K562 (cell line): Measurements from ENCODE around the gene IBA57. TPM values are rescaled to one million over a fixed set of nuclear protein-coding genes. Genes with fewer than 3 reads are reported as not detected.

Experiments
- ATAC-seq: fragments of 200-7000 bp; cut with Tn5 transposase; 3 replicates; pipeline ENCODE4 v1.9.1; 2020; ENCODE audit warnings: moderate library complexity
- BruUV-seq: library from RNA; stranded (reverse); fragments of 400-500 nt; replicated peaks from 2 replicates; lab custom pipeline; 2021; lab: Mats Ljungman, UMichigan
- CTCF ChIA-PET: fragments of 300-600 bp; formaldehyde crosslinking; extraction: SDS; loops from one replicate; lab custom pipeline; 2021; ENCODE audit warnings: low intra/inter-chr PET ratio; lab: Yijun Ruan, JAX
- POLR2A ChIA-PET: fragments of 300-600, 350-650 bp; sonication (Branson Sonifier 250); formaldehyde crosslinking; extraction: SDS; loops from one replicate; lab custom pipeline; 2021; ENCODE audit warnings: antibody characterized with exemption, inconsistent platforms; lab: Yijun Ruan, JAX
- DNase-seq, 4 experiments: peaks; one replicate each; pipeline versions ENCODE4 v3.0.0 to v3.0.0-alpha.2; 2011 to 2018; ENCODE audit warnings: low spot score in 3 of 4, mixed read lengths in 3 of 4; ENCODE audit errors: extremely low read depth in 1 of 4
- FAIRE-seq: peaks from 2 replicates; lab custom pipeline; 2011; peaks lifted over from hg19 to GRCh38; lab: Jason Lieb, UNC
- H2AFZ ChIP-seq: 2 replicates; pipeline ENCODE4 v1.6.0; 2011; ENCODE audit warnings: low read depth, low read length, control low read depth, inconsistent platforms
- H3K27ac ChIP-seq: fragments of 200-600 bp; 3 replicates; pipeline ENCODE4 v1.8.0; 2011; ENCODE audit warnings: low read depth, mild to moderate bottlenecking, control low read depth, inconsistent platforms, low read length, moderate library complexity, mixed read lengths; ENCODE audit errors: extremely low read depth
- H3K27me3 ChIP-seq, 2 experiments: fragments of 300-600 bp in 1 of 2; 2 replicates in 1 of 2; 3 replicates in 1 of 2; pipeline versions ENCODE4 v1.6.0 to v1.8.0; 2011; ENCODE audit warnings: inconsistent platforms in 2 of 2, low read length in 2 of 2, mild to moderate bottlenecking in 1 of 2, mixed read lengths in 1 of 2, moderate library complexity in 1 of 2; ENCODE audit not compliant: control insufficient read depth in 2 of 2, insufficient read depth in 2 of 2
- H3K36me3 ChIP-seq: fragments of 300-600 bp; 3 replicates; pipeline ENCODE4 v1.8.0; 2011; ENCODE audit warnings: mild to moderate bottlenecking, low read length, inconsistent platforms; ENCODE audit not compliant: control insufficient read depth, insufficient read depth
- H3K4me1 ChIP-seq, 2 experiments: fragments of 200-600 bp in 1 of 2; replicated peaks in 1 of 2; 2 replicates in 1 of 2; 3 replicates in 1 of 2; pipeline versions ENCODE4 v1.5.1 to v1.8.0; 2011; ENCODE audit warnings: inconsistent platforms in 2 of 2, low read length in 2 of 2, mild to moderate bottlenecking in 1 of 2, mixed read lengths in 1 of 2, moderate library complexity in 1 of 2; ENCODE audit not compliant: control insufficient read depth in 2 of 2, insufficient read depth in 2 of 2
- H3K4me2 ChIP-seq: 2 replicates; pipeline ENCODE4 v1.6.1; 2011; ENCODE audit warnings: low read length, control low read depth, inconsistent platforms, mixed read lengths; ENCODE audit not compliant: insufficient read depth
- H3K4me3 ChIP-seq: fragments of 200-600 bp; sonication (generic), shearing (Covaris generic); 2 replicates; pipeline ENCODE4 v1.5.1; 2016; ENCODE audit warnings: control low read depth, inconsistent platforms
- H3K79me2 ChIP-seq: fragments of 200-600 bp; 3 replicates; pipeline ENCODE4 v1.8.0; 2011; ENCODE audit warnings: low read length, inconsistent platforms; ENCODE audit not compliant: control insufficient read depth, insufficient read depth
- H3K9ac ChIP-seq, 2 experiments: 2 replicates each; pipeline versions ENCODE4 v1.6.0 to v1.6.1; 2011; ENCODE audit warnings: low read depth in 2 of 2, low read length in 2 of 2, control low read depth in 1 of 2, inconsistent platforms in 1 of 2, mild to moderate bottlenecking in 1 of 2, mixed read lengths in 1 of 2; ENCODE audit not compliant: insufficient read depth in 1 of 2
- H3K9me1 ChIP-seq: one replicate; pipeline ENCODE4 v1.6.0; 2011; ENCODE audit warnings: inconsistent platforms, mild to moderate bottlenecking, low read length, moderate library complexity; ENCODE audit not compliant: control insufficient read depth, insufficient read depth
- H3K9me3 ChIP-seq: replicated peaks from 2 replicates; pipeline ENCODE4 v1.5.1; 2011; ENCODE audit warnings: low read depth, low read length, inconsistent platforms; ENCODE audit not compliant: control insufficient read depth, insufficient read depth
- H4K20me1 ChIP-seq: replicated peaks from 2 replicates; pipeline ENCODE4 v1.6.1; 2011; ENCODE audit warnings: low read length, inconsistent platforms, mixed read lengths; ENCODE audit not compliant: control insufficient read depth, insufficient read depth
- CHD2 ChIP-seq: IDR thresholded peaks from 2 replicates; pipeline ENCODE4 v1.6.1; 2011; ENCODE audit warnings: low read depth, low read length
- EP400 ChIP-seq: fragments of 450-650 bp; IDR thresholded peaks from 2 replicates; pipeline ENCODE4 v1.6.1; 2017; ENCODE audit warnings: antibody characterized with exemption, mild to moderate bottlenecking, moderate library complexity
- GTF2E2 ChIP-seq: fragments of 200-800 bp; sonication (Bioruptor generic); IDR thresholded peaks from 2 replicates; pipeline ENCODE4 v1.6.1; 2016; ENCODE audit warnings: missing genetic modification characterization, missing compliant biosample characterization
- IRF2 ChIP-seq: sonication (generic); formaldehyde crosslinking; IDR thresholded peaks from 2 replicates; pipeline ENCODE4 v1.8.1; 2022; ENCODE audit warnings: mild to moderate bottlenecking, missing genetic modification reagents
- KDM1A ChIP-seq, 2 experiments: fragments of 450-650 bp; IDR thresholded peaks; 2 replicates each; pipeline ENCODE4 v1.6.1; 2016; ENCODE audit warnings: mild to moderate bottlenecking in 2 of 2
- SMAD4 ChIP-seq: fragments of 250-450 bp; sonication (Bioruptor Pico); conservative IDR thresholded peaks from 2 replicates; pipeline ENCODE4 v1.8.0; 2021; ENCODE audit warnings: inconsistent platforms, mild to moderate bottlenecking, moderate library complexity
- ZBTB12 ChIP-seq: fragments of 250-450 bp; sonication (Bioruptor Pico); IDR thresholded peaks from 2 replicates; pipeline ENCODE4 v1.4.0; 2020
- WGBS: fragments of 100-300 bp; shearing (Covaris generic); methylation state at CpG from one replicate; pipeline ENCODE4 v1.1.6; 2016; ENCODE audit warnings: low coverage, mixed read lengths; ENCODE audit not compliant: insufficient coverage; ENCODE audit errors: missing lambda C conversion rate; 5-methylcytosine and 5-hydroxymethylcytosine counted together
- in situ Hi-C: fragments of 300-500 bp; cut with MboI; formaldehyde crosslinking; loops from 4 replicates; pipeline ENCODE4 v1.15.0; 2018; ENCODE audit warnings: inconsistent platforms, mixed read lengths
- intact Hi-C: fragments of 100-400 bp; cut with micrococcal nuclease; formaldehyde crosslinking; loops from 2 replicates; pipeline ENCODE4 v1.14.2; 2022
- polyA plus RNA-seq, 8 experiments: library from polyadenylated mRNA; depleted of rRNA in 4 of 8; stranded (reverse) in 5 of 8; unstranded in 3 of 8; fragments of >200 nt; fragmentation: Nextera tagmentation in 2 of 8; fragmentation: Illumina TruSeq in 1 of 8; extraction: Ambion mirVana in 2 of 8; extraction: Trizol in 1 of 8; gene quantifications; 2 replicates each; pipeline versions ENCODE4 v1.2.1 to v1.2.3, GENCODE V29; 2011 to 2014; ENCODE audit warnings: inconsistent platforms in 1 of 8, missing spikeins in 1 of 8
- total RNA-seq, 7 experiments: library from RNA; depleted of rRNA in 6 of 7; stranded (reverse); fragments of >200 nt in 6 of 7; fragmentation: Illumina TruSeq in 2 of 7; extraction: Trizol in 2 of 7; gene quantifications; 2 replicates each; pipeline versions ENCODE4 v1.2.1 to v1.2.3, GENCODE V29; 2011 to 2021; ENCODE audit warnings: low replicate concordance in 1 of 7

Gene IBA57
- total and polyA plus RNA-seq, 9 of the 15 experiments (the other 6 are each of a cell fraction or from before 2014, with no cell fraction given), result 0.77 to 15.5 (median 2.7) TPM

DNA sequence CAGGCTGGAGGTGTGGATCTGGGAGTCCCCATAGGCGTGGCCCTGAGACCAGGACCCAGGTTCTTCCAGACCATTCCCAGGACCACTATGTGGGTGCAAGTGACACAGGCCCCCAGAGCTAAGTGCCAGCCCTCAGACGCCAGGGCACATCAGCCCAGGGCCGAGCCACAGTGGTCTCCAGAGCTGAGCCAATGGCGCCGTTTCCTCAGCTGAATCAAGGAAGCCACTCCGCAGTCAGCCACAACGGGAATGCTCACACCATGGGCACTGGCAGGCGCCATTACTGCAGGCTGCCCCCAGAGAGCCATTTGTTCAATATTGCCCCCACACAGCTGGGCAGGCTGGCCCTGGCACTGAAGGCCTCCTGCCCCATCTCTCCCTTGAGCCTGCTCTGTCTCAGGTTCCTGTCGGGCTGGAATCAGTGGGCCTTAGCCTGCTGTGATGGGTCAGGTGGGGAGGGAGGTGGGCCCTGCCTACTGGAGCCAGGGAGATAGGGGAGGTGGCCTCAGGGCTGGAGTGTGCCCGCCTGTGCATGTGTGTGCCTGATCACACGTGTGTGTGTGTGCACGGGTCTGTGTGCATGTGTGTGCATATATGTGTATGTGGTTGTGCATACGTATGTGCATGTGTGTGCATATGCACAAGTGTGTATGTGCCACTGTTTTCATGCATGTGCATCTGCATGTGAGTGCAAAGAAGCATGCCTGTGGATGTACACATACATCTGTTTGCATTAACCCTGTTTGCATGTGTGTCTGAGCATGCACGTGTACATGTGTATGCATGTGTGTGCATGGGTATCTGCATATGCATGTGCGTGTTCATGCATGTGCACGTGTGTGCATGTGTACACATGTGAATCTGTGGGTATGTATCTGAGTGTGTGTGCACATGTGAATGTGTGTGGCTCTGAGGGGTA, 9.7 kb upstream of the IBA57 start (continued):
- peak in 1 of 2 experiments; percentile 87; a peak in 1 of 4 replicates for TF ChIP-seq KDM1A (IDR thresholded peaks at IDR 0.05)
- TF ChIP-seq IRF2 (CRISPR knock-in tag), result 0 out of 2 replicates have a peak, but pooled peaks have one; percentile 33
- no peak for TF ChIP-seq SMAD4
- TF ChIP-seq, all 486 proteins: peak for 3

- Histone ChIP-seq H3K79me2 (no peaks in the 10 kb centered on the region), H4K20me1 (no peaks in the 10 kb centered on the region; the same call in none of the 2 replicates), H3K4me2 (no peak overlapping the region), H3K4me1 (peaks cover 0 to 57% of the 10 kb centered on the region in 2 experiments; a peak in 3 of 5 replicates), H3K36me3 (no peaks in the 10 kb centered on the region), H3K27ac (no peak overlapping the region), H3K27me3 (no peaks in the 10 kb centered on the region), H3K9ac (0 out of 4 replicates have a peak overlapping the region, but pooled peaks of 1 of the 2 experiments have one; percentile 2), H3K9me1 (no peaks in the 10 kb centered on the region), H3K4me3 (no peak overlapping the region), H3K9me3 (no peaks in the 10 kb centered on the region), H2AFZ (no peak overlapping the region)
- WGBS, result 46% methylated on average over 9 of the region's 9 CpGs
- ChIA-PET POLR2A (interaction anchor here (1.1 to 1.8 kb wide), 3 partner anchors 8 to 16 kb away, joined by 3 to 9 read pairs (median 7); partner anchors contain the start of genes GUK1 and IBA57), CTCF (no interaction called here)
- no peak for DNase-seq
- in situ Hi-C loops, result no loop called here
- no TSS peak for BruUV-seq
- ATAC-seq, result no peak
- FAIRE-seq, result no peak
- intact Hi-C loops, result no loop called here
- TF ChIP-seq GTF2E2 (tag), result no peak
- TF ChIP-seq EP400, result no peak
- TF ChIP-seq CHD2, result no peak
- TF ChIP-seq ZBTB12 (CRISPR knock-in tag), result no peak
These were observed 9.1 kb upstream of the IBA57 start for GRCh38 chr1:228156515-228156881.
